Measurements from ENCODE around the gene KNCN. TPM values are rescaled to one million over a fixed set of nuclear protein-coding genes. Genes with fewer than 3 reads are reported as not detected.

Gene KNCN
- total and polyA plus RNA-seq, 2 donors (not counting 1 experiment from before 2014, with no cell fraction given): not detected

GRCh38 chr1:46545784-46546183, 5.7 kb downstream of the KNCN start:
- intact Hi-C loops (cut with micrococcal nuclease): loop anchor here (5.0 kb wide), 1 partner anchor 98 kb away; no protein-coding TSS in a partner anchor
- no peaks in the 10 kb centered on the region for H3K9me3 ChIP-seq (ENCODE audit: control extremely low read depth in 1 of 3, control insufficient read depth in 2 of 3, insufficient read depth in 1 of 3, low read length in 2 of 3)
- no peaks in the 10 kb centered on the region for H3K79me2 ChIP-seq (ENCODE audit: control insufficient read depth, insufficient read depth, low read length)
- no peak overlapping the region for H3K27ac ChIP-seq (ENCODE audit: low read length in 2 of 2)
- no peaks in the 10 kb centered on the region for H3K9me3 Mint-ChIP-seq (ENCODE audit: insufficient read depth)
- no peak for ATAC-seq (ENCODE audit: low read depth)
- POLR2A ChIA-PET: no interaction called here
- no peak overlapping the region for H3K27ac Mint-ChIP-seq
- H2AFZ ChIP-seq (ENCODE audit: insufficient read depth, low read depth, low read length, poor library complexity, severe bottlenecking): no peak overlapping the region
- H3K4me3 Mint-ChIP-seq: no peak overlapping the region
- 35% methylated on average over 2 of the region's 3 CpGs for WGBS (ENCODE audit: insufficient coverage)
- H3K4me3 ChIP-seq (ENCODE audit: control extremely low read depth in 1 of 5, extremely low read depth in 1 of 5, insufficient read depth in 1 of 5, low read depth in 2 of 5, low read length in 4 of 5): no peak overlapping the region
- no peak for TF ChIP-seq CTCF (IDR thresholded peaks at IDR 0.05)
- TF ChIP-seq EZH2 (IDR thresholded peaks at IDR 0.05; ENCODE audit: borderline replicate concordance, insufficient read depth, low read depth, low read length, poor library complexity, severe bottlenecking): no peak
- no peaks in the 10 kb centered on the region for H4K20me1 ChIP-seq (ENCODE audit: control insufficient read depth, insufficient read depth, low read length, poor library complexity, severe bottlenecking)
- CTCF ChIA-PET: interaction anchor here (0.8 to 1.5 kb wide), 2 partner anchors 10 to 180 kb away, joined by 3 read pairs; no protein-coding TSS in a partner anchor
- no peaks in the 10 kb centered on the region for H3K36me3 ChIP-seq (replicated peaks in 1 of 2; ENCODE audit: control extremely low read depth in 1 of 2, control insufficient read depth in 1 of 2, extremely low read depth in 1 of 2, insufficient read depth in 2 of 2, low read length in 1 of 2)
- DNase-seq: no peak
- H3K27me3 ChIP-seq (replicated peaks in 1 of 4; ENCODE audit: control extremely low read depth in 1 of 4, control insufficient read depth in 3 of 4, insufficient read depth in 4 of 4, low read length in 3 of 4): peaks cover 0 to 27% (median 7%) of the 10 kb centered on the region in 4 experiments
- H3K4me1 ChIP-seq (ENCODE audit: control insufficient read depth in 2 of 2, insufficient read depth in 2 of 2, low read length in 2 of 2): no peaks in the 10 kb centered on the region
- no peak overlapping the region for H3K9ac ChIP-seq (ENCODE audit: low read length)
- H3K4me2 ChIP-seq (replicated peaks; ENCODE audit: low read depth, low read length, poor library complexity, severe bottlenecking): no peak overlapping the region
- H3K4me1 Mint-ChIP-seq: peaks cover 2% of the 10 kb centered on the region
- peaks cover 70% of the 10 kb centered on the region for H3K27me3 Mint-ChIP-seq

- no peak overlapping the region for H3K4me2 ChIP-seq (replicated peaks; ENCODE audit: low read depth, low read length, poor library complexity, severe bottlenecking)
- ChIA-PET CTCF (interaction anchor here (0.8 to 1.5 kb wide), 2 partner anchors 11 to 181 kb away, joined by 3 read pairs; no protein-coding TSS in a partner anchor), POLR2A (no interaction called here)
Observed at GRCh38 chr1:46544561-46545240, 6.7 kb downstream of the KNCN start.

More at GRCh38 chr1:46544561-46545240, 6.7 kb downstream of the KNCN start:
- H2AFZ ChIP-seq (ENCODE audit: insufficient read depth, low read depth, low read length, poor library complexity, severe bottlenecking): no peak overlapping the region
- no peak overlapping the region for H3K9ac ChIP-seq (ENCODE audit: low read length)
- Mint-ChIP-seq H3K9me3 (ENCODE audit: insufficient read depth) (no peaks in the 10 kb centered on the region), H3K27ac (no peak overlapping the region), H3K4me1 (peaks cover 2% of the 10 kb centered on the region), H3K27me3 (peaks cover 72% of the 10 kb centered on the region), H3K4me3 (no peak overlapping the region)
- TF ChIP-seq CTCF (IDR thresholded peaks at IDR 0.05): no peak
- TF ChIP-seq EZH2 (IDR thresholded peaks at IDR 0.05; ENCODE audit: borderline replicate concordance, insufficient read depth, low read depth, low read length, poor library complexity, severe bottlenecking): no peak
- no peaks in the 10 kb centered on the region for H4K20me1 ChIP-seq (ENCODE audit: control insufficient read depth, insufficient read depth, low read length, poor library complexity, severe bottlenecking)
- ATAC-seq (ENCODE audit: low read depth): no peak
- no peaks in the 10 kb centered on the region for H3K4me1 ChIP-seq (ENCODE audit: control insufficient read depth in 2 of 2, insufficient read depth in 2 of 2, low read length in 2 of 2)
- no peaks in the 10 kb centered on the region for H3K36me3 ChIP-seq (replicated peaks in 1 of 2; ENCODE audit: control extremely low read depth in 1 of 2, control insufficient read depth in 1 of 2, extremely low read depth in 1 of 2, insufficient read depth in 2 of 2, low read length in 1 of 2)
- no peaks in the 10 kb centered on the region for H3K9me3 ChIP-seq (ENCODE audit: control extremely low read depth in 1 of 3, control insufficient read depth in 2 of 3, insufficient read depth in 1 of 3, low read length in 2 of 3)
- intact Hi-C loops (cut with micrococcal nuclease): loop anchor here (5.0 kb wide), 1 partner anchor 97 kb away; no protein-coding TSS in a partner anchor
- H3K79me2 ChIP-seq (ENCODE audit: control insufficient read depth, insufficient read depth, low read length): no peaks in the 10 kb centered on the region
- no peak overlapping the region for H3K27ac ChIP-seq (ENCODE audit: low read length in 2 of 2)
- no peak overlapping the region for H3K4me3 ChIP-seq (ENCODE audit: control extremely low read depth in 1 of 5, extremely low read depth in 1 of 5, insufficient read depth in 1 of 5, low read depth in 2 of 5, low read length in 4 of 5)
- 43% methylated on average over 3 of the region's 5 CpGs for WGBS (ENCODE audit: insufficient coverage)
- no peak for DNase-seq
- peaks cover 0 to 32% (median 7%) of the 10 kb centered on the region in 4 experiments for H3K27me3 ChIP-seq (replicated peaks in 1 of 4; ENCODE audit: control extremely low read depth in 1 of 4, control insufficient read depth in 3 of 4, insufficient read depth in 4 of 4, low read length in 3 of 4)
